Measurements from ENCODE around the gene SLA2.

The SLA2 gene

GRCh38 chr20:36607586-36608387 is 38.2 kb downstream of the SLA2 start:
- no peak for DNase-seq (ENCODE audit: low read depth in 2 of 2)

- DNase-seq (ENCODE audit: low read depth in 2 of 2): no peak
Measured at GRCh38 chr20:36606158-36607066, 39.6 kb downstream of the SLA2 start.

- peak; percentile 99 for DNase-seq (ENCODE audit: low read depth in 2 of 2)
Measured at GRCh38 chr20:36605399-36606157, 40.4 kb downstream of the SLA2 start, which contains the start of gene RAB5IF. Gene RAB5IF, plus strand, starts transcription at chr20:36605779. Its CDS starts 173 bp downstream, at chr20:36605952.

- peak in 1 of 2 donors; percentile 19 for DNase-seq (ENCODE audit: low read depth in 2 of 2)
Measured at GRCh38 chr20:36604952-36605398, 41.0 kb downstream of the SLA2 start.

- no peak for DNase-seq (ENCODE audit: low read depth in 2 of 2)
Measured at GRCh38 chr20:36601540-36601939, 44.5 kb downstream of the SLA2 start.

- DNase-seq (ENCODE audit: low read depth in 2 of 2): no peak
Measured at GRCh38 chr20:36599912-36600345, 46.1 kb downstream of the SLA2 start.

GRCh38 chr20:36593347-36593929 is 52.6 kb downstream of the SLA2 start:
- DNase-seq (ENCODE audit: low read depth in 2 of 2): no peak

- DNase-seq (ENCODE audit: low read depth in 2 of 2): no peak
Measured at GRCh38 chr20:36591854-36592641, 53.9 kb downstream of the SLA2 start.

GRCh38 chr20:36591281-36591680 is 54.7 kb downstream of the SLA2 start:
- DNase-seq (ENCODE audit: low read depth in 2 of 2): no peak

GRCh38 chr20:36587388-36588070 is 58.5 kb downstream of the SLA2 start:
- no peak for DNase-seq (ENCODE audit: low read depth in 2 of 2)

- no peak for DNase-seq (ENCODE audit: low read depth in 2 of 2)
Measured at GRCh38 chr20:36585410-36586125, 60.4 kb downstream of the SLA2 start.

- DNase-seq (ENCODE audit: low read depth in 2 of 2): no peak
Measured at GRCh38 chr20:36584018-36584481, 61.9 kb downstream of the SLA2 start.

GRCh38 chr20:36582821-36583220 is 63.2 kb downstream of the SLA2 start:
- DNase-seq (ENCODE audit: low read depth in 2 of 2): no peak

- DNase-seq (ENCODE audit: low read depth in 2 of 2): no peak
Measured at GRCh38 chr20:36582322-36582721, 63.7 kb downstream of the SLA2 start.

GRCh38 chr20:36579996-36580545 is 65.9 kb downstream of the SLA2 start:
- DNase-seq (ENCODE audit: low read depth in 2 of 2): no peak

- no peak for DNase-seq (ENCODE audit: low read depth in 2 of 2)
Measured at GRCh38 chr20:36578356-36579041, 67.5 kb downstream of the SLA2 start.

- DNase-seq (ENCODE audit: low read depth in 2 of 2): no peak
Measured at GRCh38 chr20:36576081-36576445, 69.9 kb downstream of the SLA2 start.
